H1 (cell line): ENCODE measurements around the gene NBL1.

Source experiments
- CTCF ChIP-seq, 3 experiments: IDR thresholded peaks; 1 replicate in 2 of 3; 2 replicates in 1 of 3; pipeline versions ENCODE4 v1.5.1 to v1.6.1; 2011; ENCODE audit warnings: low read length in 3 of 3, mild to moderate bottlenecking in 3 of 3, inconsistent platforms in 2 of 3, low read depth in 1 of 3, moderate library complexity in 1 of 3; ENCODE audit not compliant: insufficient read depth in 1 of 3; ENCODE audit errors: control extremely low read depth in 1 of 3
- JUN ChIP-seq: IDR thresholded peaks from 2 replicates; pipeline ENCODE4 v1.6.1; 2011; ENCODE audit warnings: low read depth, mild to moderate bottlenecking, improper control_type of control experiment, low read length
- POLR2AphosphoS5 ChIP-seq: IDR thresholded peaks from 2 replicates; pipeline ENCODE4 v1.6.1; 2011; ENCODE audit warnings: low read depth, low read length
- SP2 ChIP-seq: IDR thresholded peaks from 2 replicates; pipeline ENCODE4 v1.6.1; 2012; ENCODE audit warnings: mild to moderate bottlenecking, low read length, inconsistent platforms
- TEAD4 ChIP-seq: IDR thresholded peaks from 2 replicates; pipeline ENCODE4 v1.6.1; 2012; ENCODE audit warnings: low read depth, low read length, inconsistent platforms, mixed read lengths

GRCh38 chr1:19633106-19633505, 11.0 kb upstream of the NBL1 start:
- TF ChIP-seq CTCF (IDR thresholded peaks at IDR 0.05; ENCODE audit: control extremely low read depth in 1 of 3, insufficient read depth in 1 of 3, low read depth in 1 of 3, low read length in 3 of 3) (no peak), POLR2AphosphoS5 (no peak), SP2 (no peak), JUN (no peak), TEAD4 (no peak)
